Caco-2 (cell line): ENCODE results near the gene RPP14. TPM values are rescaled to one million over a fixed set of nuclear protein-coding genes. Genes with fewer than 3 reads are reported as not detected.

ENCODE experiments used
- Bru-seq: library from RNA; stranded (reverse); fragments of 400-500 nt; gene quantifications from one replicate; lab custom pipeline; 2021; lab: Mats Ljungman, UMichigan
- BruChase-seq, 2 experiments: library from RNA; stranded (reverse); fragments of 400-500 nt; gene quantifications; one replicate each; lab custom pipeline; 2021; lab: Mats Ljungman, UMichigan
- BruUV-seq: library from RNA; stranded (reverse); fragments of 400-500 nt; replicated peaks from 2 replicates; lab custom pipeline; 2021; lab: Mats Ljungman, UMichigan
- CTCF ChIA-PET: fragments of 300-600 bp; sonication (Branson Sonifier 250); formaldehyde crosslinking; loops from one replicate; lab custom pipeline; 2022; ENCODE audit warnings: antibody characterized with exemption; lab: Charles Lee
- POLR2A ChIA-PET: fragments of 300-600 bp; sonication (Branson Sonifier 250); formaldehyde crosslinking; loops from one replicate; lab custom pipeline; 2022; ENCODE audit warnings: antibody characterized with exemption; lab: Charles Lee
- DNase-seq, 2 experiments: peaks; one replicate each; pipeline versions ENCODE4 v3.0.0 to v3.0.0-alpha.2; 2020 to 2022
- H3K27me3 ChIP-seq: replicated peaks from 2 replicates; pipeline ENCODE4 v1.6.0; 2011; ENCODE audit warnings: low read length; ENCODE audit not compliant: control insufficient read depth, insufficient read depth
- H3K36me3 ChIP-seq: 2 replicates; pipeline ENCODE4 v1.5.1; 2011; ENCODE audit warnings: low read length; ENCODE audit not compliant: control insufficient read depth, insufficient read depth
- H3K4me1 ChIP-seq: fragments of 250-450 bp; sonication (Bioruptor Pico); 2 replicates; pipeline ENCODE4 v1.5.1; 2020; ENCODE audit warnings: mild to moderate bottlenecking
- H3K4me3 ChIP-seq: 2 replicates; pipeline ENCODE4 v1.5.1; 2011; ENCODE audit warnings: low read depth, mild to moderate bottlenecking, control low read depth, low read length
- H3K9me3 ChIP-seq: fragments of 250-450 bp; sonication (Bioruptor Pico); 2 replicates; pipeline ENCODE4 v1.5.1; 2020; ENCODE audit warnings: mild to moderate bottlenecking, moderate library complexity
- H3K27ac Mint-ChIP-seq: one replicate; pipeline ENCODE4 v1.8.0; 2022; ENCODE audit warnings: mixed read lengths; ENCODE audit not compliant: unreplicated experiment
- H3K27me3 Mint-ChIP-seq: one replicate; pipeline ENCODE4 v1.8.0; 2022; ENCODE audit warnings: mixed read lengths; ENCODE audit not compliant: insufficient read depth, unreplicated experiment
- H3K36me3 Mint-ChIP-seq: one replicate; pipeline ENCODE4 v1.8.0; 2022; ENCODE audit warnings: mild to moderate bottlenecking, mixed read lengths; ENCODE audit not compliant: insufficient read depth, unreplicated experiment
- H3K4me1 Mint-ChIP-seq: one replicate; pipeline ENCODE4 v1.8.0; 2022; ENCODE audit warnings: low read depth, mixed read lengths; ENCODE audit not compliant: unreplicated experiment
- H3K4me3 Mint-ChIP-seq: one replicate; pipeline ENCODE4 v1.8.0; 2022; ENCODE audit warnings: mild to moderate bottlenecking, moderate library complexity, mixed read lengths; ENCODE audit not compliant: unreplicated experiment
- H3K9me3 Mint-ChIP-seq: one replicate; pipeline ENCODE4 v1.8.0; 2022; ENCODE audit warnings: mixed read lengths; ENCODE audit not compliant: unreplicated experiment
- intact Hi-C: fragments of 100-400 bp; cut with micrococcal nuclease; formaldehyde crosslinking; loops from one replicate; pipeline ENCODE4 v1.10.0; 2022; ENCODE audit not compliant: unreplicated experiment
- long read RNA-seq: library from polyadenylated mRNA; stranded (forward); transcript quantifications from one replicate; pipeline ENCODE4 v2.0.0, GENCODE V29; 2022
- total RNA-seq: library from RNA; stranded (reverse); gene quantifications from 2 replicates; pipeline ENCODE4 v1.2.3, GENCODE V29; 2022
- TF ChIP-seq, protein P1 (sequence below), 2 experiments: fragments of 200-600 bp in 1 of 2; IDR thresholded peaks; 1 replicate in 1 of 2; 2 replicates in 1 of 2; pipeline versions ENCODE4 v1.5.1 to v1.8.0; 2011 to 2022; ENCODE audit warnings: antibody characterized with exemption in 1 of 2, control low read depth in 1 of 2, inconsistent platforms in 1 of 2, low read depth in 1 of 2, low read length in 1 of 2, mild to moderate bottlenecking in 1 of 2, moderate library complexity in 1 of 2; ENCODE audit not compliant: insufficient read depth in 1 of 2, severe bottlenecking in 1 of 2, unreplicated experiment in 1 of 2

The RPP14 gene
- total RNA-seq (19.2 and 24.7 TPM in 2 replicates), Bru-seq, nascent RNA (percentile 80 among the genes with signal in this experiment), BruChase-seq, experiment 1, labeled RNA remaining after a 2-hour chase (percentile 96 among the genes with signal in this experiment), BruChase-seq, experiment 2, labeled RNA remaining after a 6-hour chase (percentile 86 among the genes with signal in this experiment)
- long read RNA-seq, full-length matches to known transcripts, result 41 of 44 reads
- long read RNA-seq, partial matches to known transcripts, result 1 of 44 reads
- long read RNA-seq, other reads (novel, unspliced or antisense), result 2 of 44 reads

DNA sequence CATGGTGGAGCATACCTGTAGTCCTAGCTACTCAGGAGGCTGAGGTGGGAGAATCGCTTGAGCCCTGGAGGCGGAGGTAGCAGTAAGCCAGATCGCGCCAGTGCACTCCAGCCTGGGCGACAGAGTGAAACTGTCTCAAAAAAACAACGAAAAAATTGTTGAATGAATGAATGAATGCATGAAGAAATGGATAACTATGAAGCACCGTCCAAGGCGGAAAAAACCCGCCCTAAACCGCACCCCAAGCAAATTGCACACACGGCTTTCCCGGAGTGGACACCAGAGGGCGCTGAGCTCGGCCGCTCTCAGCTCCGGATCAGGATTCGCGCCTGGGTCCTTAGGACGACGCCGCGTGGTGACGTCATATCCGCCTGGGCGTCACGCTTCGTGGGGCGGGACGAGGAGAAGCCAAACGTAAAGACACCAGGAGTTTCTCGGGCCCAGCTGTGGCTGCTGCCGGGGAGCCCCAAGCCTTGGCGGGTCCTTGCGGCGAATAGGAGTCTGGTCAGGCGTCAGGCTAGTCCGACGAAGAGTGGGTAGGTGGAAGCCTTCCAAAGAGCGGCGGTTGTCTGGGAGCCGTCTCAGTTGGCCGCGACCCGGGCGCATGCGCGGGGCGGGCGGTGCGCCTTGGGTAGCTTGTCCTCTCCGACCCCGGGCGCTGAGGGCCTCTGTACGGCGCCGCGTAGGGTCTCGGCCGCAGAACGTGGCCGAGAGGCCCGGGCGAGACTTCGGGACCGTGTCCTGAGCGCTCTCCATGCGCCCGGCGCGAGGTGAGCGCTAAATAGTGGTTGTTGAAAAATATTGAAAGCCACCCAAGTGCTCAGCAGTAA, at the start of gene RPP14, which contains the start of gene HTD2:
RPP14 (plus strand) TSS at position 364 of the 830 bp plus-strand sequence. CDS start 4,085 bp downstream, outside the sequence.
HTD2 (plus strand) TSS at position 639 of the 830 bp plus-strand sequence. CDS start 11,094 bp downstream, outside the sequence.
- Histone ChIP-seq H3K9me3 (peaks cover 3% of the 10 kb centered on the region; the same call in 1 of the 2 replicates), H3K4me1 (0 out of 2 replicates have a peak, but pooled peaks cover 10% of the 10 kb centered on the region), H3K4me3 (peak within 1 kb of the TSS; percentile 54), H3K27me3 (no peaks in the 10 kb centered on the region), H3K36me3 (peaks cover 2% of the 10 kb centered on the region; the same call in 1 of the 2 replicates)
- Mint-ChIP-seq H3K4me1 (peaks cover 7% of the 10 kb centered on the region), H3K27me3 (no peaks in the 10 kb centered on the region), H3K36me3 (peaks cover 41% of the 10 kb centered on the region), H3K4me3 (peak within 1 kb of the TSS; percentile 99), H3K9me3 (no peaks in the 10 kb centered on the region), H3K27ac (peak within 1 kb of the TSS; percentile 99)
- intact Hi-C loops, result loop anchor here (2.0 kb wide), 3 partner anchors 57 to 227 kb away; partner anchors contain the start of gene ABHD6
- ChIA-PET CTCF (interaction anchor here (0.6 to 2.5 kb wide), 25 partner anchors 10 to 1132 kb away, joined by 3 to 34 read pairs (median 4); partner anchors contain the start of genes ABHD6, FLNB and PXK), POLR2A (interaction anchor here (0.5 to 1.4 kb wide), 12 partner anchors 19 to 708 kb away, joined by 3 to 6 read pairs (median 4); partner anchors contain the start of gene ARF4)
- TF ChIP-seq, protein P1, sequence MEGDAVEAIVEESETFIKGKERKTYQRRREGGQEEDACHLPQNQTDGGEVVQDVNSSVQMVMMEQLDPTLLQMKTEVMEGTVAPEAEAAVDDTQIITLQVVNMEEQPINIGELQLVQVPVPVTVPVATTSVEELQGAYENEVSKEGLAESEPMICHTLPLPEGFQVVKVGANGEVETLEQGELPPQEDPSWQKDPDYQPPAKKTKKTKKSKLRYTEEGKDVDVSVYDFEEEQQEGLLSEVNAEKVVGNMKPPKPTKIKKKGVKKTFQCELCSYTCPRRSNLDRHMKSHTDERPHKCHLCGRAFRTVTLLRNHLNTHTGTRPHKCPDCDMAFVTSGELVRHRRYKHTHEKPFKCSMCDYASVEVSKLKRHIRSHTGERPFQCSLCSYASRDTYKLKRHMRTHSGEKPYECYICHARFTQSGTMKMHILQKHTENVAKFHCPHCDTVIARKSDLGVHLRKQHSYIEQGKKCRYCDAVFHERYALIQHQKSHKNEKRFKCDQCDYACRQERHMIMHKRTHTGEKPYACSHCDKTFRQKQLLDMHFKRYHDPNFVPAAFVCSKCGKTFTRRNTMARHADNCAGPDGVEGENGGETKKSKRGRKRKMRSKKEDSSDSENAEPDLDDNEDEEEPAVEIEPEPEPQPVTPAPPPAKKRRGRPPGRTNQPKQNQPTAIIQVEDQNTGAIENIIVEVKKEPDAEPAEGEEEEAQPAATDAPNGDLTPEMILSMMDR (IDR thresholded peaks at IDR 0.05; ENCODE audit: insufficient read depth in 1 of 2, low read depth in 1 of 2, low read length in 1 of 2, severe bottlenecking in 1 of 2, unreplicated experiment in 1 of 2), result peak; percentile 74 to 92
- BruUV-seq, result TSS peak; percentile 57
- DNase-seq, result peak; percentile 96 to 97

DNA sequence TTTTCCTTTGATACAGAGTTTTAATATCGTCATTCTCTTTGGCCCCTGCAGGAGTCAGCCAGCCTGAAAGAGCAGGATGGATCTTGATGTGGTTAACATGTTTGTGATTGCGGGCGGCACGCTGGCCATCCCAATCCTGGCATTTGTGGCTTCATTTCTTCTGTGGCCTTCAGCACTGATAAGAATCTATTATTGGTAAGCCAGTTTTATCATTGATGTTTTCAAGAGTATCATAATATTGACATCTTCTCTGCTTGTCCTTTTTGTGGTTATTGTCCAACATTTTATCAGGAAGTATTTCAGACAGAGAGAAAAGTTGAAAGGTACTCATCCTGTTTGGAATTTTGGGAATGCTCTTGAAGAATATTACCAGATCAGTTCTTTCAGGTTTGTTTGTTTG, 49.5 kb upstream of the RPP14 start:
- TF ChIP-seq, protein P1 (IDR thresholded peaks at IDR 0.05; ENCODE audit: insufficient read depth in 1 of 2, low read depth in 1 of 2, low read length in 1 of 2, severe bottlenecking in 1 of 2, unreplicated experiment in 1 of 2), result no peak
- H3K27me3 ChIP-seq, result no peaks in the 10 kb centered on the region
- peaks cover 1% of the 10 kb centered on the region; the same call in 1 of the 2 replicates for H3K36me3 ChIP-seq
- H3K27ac Mint-ChIP-seq, result no peak overlapping the region
- no peaks in the 10 kb centered on the region for H3K9me3 ChIP-seq
- H3K4me1 ChIP-seq, result no peaks in the 10 kb centered on the region
- ChIA-PET POLR2A (no interaction called here), CTCF (no interaction called here)
- no peak for DNase-seq
- H3K4me3 Mint-ChIP-seq, result no peak overlapping the region
- no peaks in the 10 kb centered on the region for H3K4me1 Mint-ChIP-seq
- H3K4me3 ChIP-seq, result no peak overlapping the region
- BruUV-seq, result no TSS peak
- no peaks in the 10 kb centered on the region for H3K9me3 Mint-ChIP-seq
- no peaks in the 10 kb centered on the region for H3K27me3 Mint-ChIP-seq
- intact Hi-C loops, result no loop called here
- H3K36me3 Mint-ChIP-seq, result no peaks in the 10 kb centered on the region
